Measurements from ENCODE around the gene TPM1. TPM values are rescaled to one million over a fixed set of nuclear protein-coding genes. Genes with fewer than 3 reads are reported as not detected.

Gene TPM1
- total RNA-seq, 1 experiment from 2014 or later = 1,337 TPM

- no peak for DNase-seq (ENCODE audit: low read depth)
These were observed 26.3 kb upstream of the TPM1 start for GRCh38 chr15:63016234-63016633.

GRCh38 chr15:63018639-63019038 lies 23.9 kb upstream of the TPM1 start:
- DNase-seq (ENCODE audit: low read depth) = peak; percentile 46

- DNase-seq (ENCODE audit: low read depth) = peak; percentile 97
These were observed 22.9 kb upstream of the TPM1 start for GRCh38 chr15:63019511-63020109.

GRCh38 chr15:63020128-63020527 lies 22.4 kb upstream of the TPM1 start:
- no peak for DNase-seq (ENCODE audit: low read depth)

- peak; percentile 65 for DNase-seq (ENCODE audit: low read depth)
These were observed 21.7 kb upstream of the TPM1 start for GRCh38 chr15:63020759-63021430.

- no peak for DNase-seq (ENCODE audit: low read depth)
These were observed 20.4 kb upstream of the TPM1 start for GRCh38 chr15:63022181-63022580.

- DNase-seq (ENCODE audit: low read depth) = peak; percentile 58
These were observed 19.9 kb upstream of the TPM1 start for GRCh38 chr15:63022663-63023062.

GRCh38 chr15:63023351-63023945 lies 19.1 kb upstream of the TPM1 start:
- DNase-seq (ENCODE audit: low read depth) = peak; percentile 95

GRCh38 chr15:63025460-63025859 lies 17.1 kb upstream of the TPM1 start:
- peak; percentile 38 for DNase-seq (ENCODE audit: low read depth)

- DNase-seq (ENCODE audit: low read depth) = no peak
These were observed 14.9 kb upstream of the TPM1 start for GRCh38 chr15:63027646-63028045.

GRCh38 chr15:63028442-63029110 lies 14.0 kb upstream of the TPM1 start:
- DNase-seq (ENCODE audit: low read depth) = no peak

GRCh38 chr15:63029676-63030075 lies 12.9 kb upstream of the TPM1 start:
- DNase-seq (ENCODE audit: low read depth) = no peak

GRCh38 chr15:63030101-63030551 lies 12.4 kb upstream of the TPM1 start:
- no peak for DNase-seq (ENCODE audit: low read depth)

- no peak for DNase-seq (ENCODE audit: low read depth)
These were observed 8.0 kb upstream of the TPM1 start for GRCh38 chr15:63034578-63034977.

GRCh38 chr15:63035253-63035652 lies 7.3 kb upstream of the TPM1 start:
- no peak for DNase-seq (ENCODE audit: low read depth)

GRCh38 chr15:63035977-63036376 lies 6.6 kb upstream of the TPM1 start:
- DNase-seq (ENCODE audit: low read depth) = no peak

GRCh38 chr15:63037976-63038720 lies 4.4 kb upstream of the TPM1 start:
- no peak for DNase-seq (ENCODE audit: low read depth)

- peak; percentile 80 for DNase-seq (ENCODE audit: low read depth)
These were observed 3.4 kb upstream of the TPM1 start for GRCh38 chr15:63038926-63039673.

- DNase-seq (ENCODE audit: low read depth) = no peak
These were observed 2.7 kb upstream of the TPM1 start for GRCh38 chr15:63039811-63040210.

- no peak for DNase-seq (ENCODE audit: low read depth)
These were observed 2.0 kb upstream of the TPM1 start for GRCh38 chr15:63040509-63040908.

GRCh38 chr15:63040954-63041353 lies 1.6 kb upstream of the TPM1 start:
- DNase-seq (ENCODE audit: low read depth) = peak; percentile 22

Measured in M059J (cell line).